Upper lobe of left lung (tissue), 6 donors: ENCODE results near the gene IGHMBP2. TPM values are rescaled to one million over a fixed set of nuclear protein-coding genes. Genes with fewer than 3 reads are reported as not detected.

Experiments
- ATAC-seq, 2 donors: fragments of 200-7000 bp; cut with Tn5 transposase; one replicate each; pipeline ENCODE4 v1.9.1; 2022; ENCODE audit warnings: mild to moderate bottlenecking in 2 of 2, moderate library complexity in 2 of 2; ENCODE audit not compliant: low FRiP score in 2 of 2
- DNase-seq, 2 donors: peaks; one replicate each; pipeline ENCODE4 v3.0.0-alpha.2; 2019 to 2020
- H3K27ac ChIP-seq, 4 donors: fragments of 200-600 bp; sonication (generic); one replicate each; pipeline ENCODE4 v1.5.1; 2016 to 2019
- H3K27me3 ChIP-seq, 4 donors: fragments of 200-600 bp; sonication (generic); one replicate each; pipeline ENCODE4 v1.5.1; 2017 to 2019
- H3K36me3 ChIP-seq, 4 donors: fragments of 200-600 bp; sonication (generic); one replicate each; pipeline ENCODE4 v1.5.1; 2016 to 2019
- H3K4me1 ChIP-seq, 4 donors: fragments of 200-600 bp; sonication (generic); one replicate each; pipeline ENCODE4 v1.5.1; 2018 to 2019
- H3K4me3 ChIP-seq, 4 donors: fragments of 200-600 bp; sonication (generic); one replicate each; pipeline ENCODE4 v1.5.1; 2017 to 2019; ENCODE audit warnings: mild to moderate bottlenecking in 2 of 4, moderate library complexity in 1 of 4
- H3K9me3 ChIP-seq, 4 donors: fragments of 200-600 bp; sonication (generic); one replicate each; pipeline ENCODE4 v1.5.1; 2018 to 2019
- CTCF ChIP-seq, 6 experiments: fragments of 450-650 bp in 4 of 6; fragments of 200-600 bp in 2 of 6; sonication (generic) in 2 of 6; IDR thresholded peaks; one replicate each; pipeline ENCODE4 v1.5.1; 2016 to 2019; ENCODE audit warnings: antibody characterized with exemption in 6 of 6
- EP300 ChIP-seq, 4 donors: sonication (generic); formaldehyde crosslinking; IDR thresholded peaks; one replicate each; pipeline ENCODE4 v1.5.1; 2017; ENCODE audit warnings: antibody characterized with exemption in 4 of 4, control low read depth in 2 of 4
- POLR2A ChIP-seq, 4 donors: fragments of 450-650 bp; IDR thresholded peaks; one replicate each; pipeline ENCODE4 v1.5.1; 2016 to 2017; ENCODE audit warnings: antibody characterized with exemption in 4 of 4, mild to moderate bottlenecking in 2 of 4
- POLR2AphosphoS5 ChIP-seq, 2 donors: sonication (generic); formaldehyde crosslinking; IDR thresholded peaks; one replicate each; pipeline ENCODE4 v1.5.1; 2017; ENCODE audit warnings: antibody characterized with exemption in 2 of 2
- WGBS, 2 donors: methylation state at CpG; one replicate each; pipeline ENCODE4 v1.1.5; 2017 to 2018; 5-methylcytosine and 5-hydroxymethylcytosine counted together
- total RNA-seq, 6 donors: library from RNA; depleted of rRNA in 4 of 6; stranded (reverse); fragments of >200 nt in 4 of 6; gene quantifications; one replicate each; pipeline versions ENCODE4 v1.1.0 to v1.2.1, GENCODE V29; 2016 to 2021
- donor health status: DM: no; HTN: no; CAD: no; lungs with moderate emphysema.
- donor health status: DM: no; HTN: yes; CAD: no; lungs with severe emphysema.

IGHMBP2 gene
- total RNA-seq, 6 donors from 2014 or later, result 11.7 to 84.9 (median 18.9) TPM

- 85 to 93% methylated on average over 11 of the region's 11 CpGs for WGBS, 2 donors
- no peak for DNase-seq
- no peaks in the 10 kb centered on the region for H3K36me3 ChIP-seq
- no peaks in the 10 kb centered on the region for H3K27me3 ChIP-seq
- TF ChIP-seq CTCF (IDR thresholded peaks at IDR 0.05) (no peak), EP300 (IDR thresholded peaks at IDR 0.05) (no peak), POLR2AphosphoS5 (IDR thresholded peaks at IDR 0.05) (no peak), POLR2A (IDR thresholded peaks at IDR 0.05) (no peak)
- ATAC-seq, result no peak
- H3K4me1 ChIP-seq, result peaks cover 0 to 7% (median 2%) of the 10 kb centered on the region in 4 donors
- no peak overlapping the region for H3K4me3 ChIP-seq
- H3K9me3 ChIP-seq, result peaks cover 0 to 8% (median 4%) of the 10 kb centered on the region in 4 donors
- no peak overlapping the region for H3K27ac ChIP-seq
These were observed 38.5 kb upstream of the IGHMBP2 start for GRCh38 chr11:68865241-68865640.

GRCh38 chr11:68867066-68867465, 36.6 kb upstream of the IGHMBP2 start:
- no peaks in the 10 kb centered on the region for H3K27me3 ChIP-seq
- DNase-seq, result peak in 1 of 2 donors; percentile 51
- no peaks in the 10 kb centered on the region for H3K36me3 ChIP-seq
- 83 to 85% methylated on average over 6 of the region's 6 CpGs for WGBS, 2 donors
- H3K4me3 ChIP-seq, result no peak overlapping the region
- no peak for ATAC-seq
- TF ChIP-seq CTCF (IDR thresholded peaks at IDR 0.05), result no peak
- no peak for TF ChIP-seq EP300 (IDR thresholded peaks at IDR 0.05)
- TF ChIP-seq POLR2AphosphoS5 (IDR thresholded peaks at IDR 0.05), result no peak
- no peak for TF ChIP-seq POLR2A (IDR thresholded peaks at IDR 0.05)
- peaks cover 0 to 8% (median 4%) of the 10 kb centered on the region in 4 donors for H3K9me3 ChIP-seq
- no peak overlapping the region for H3K27ac ChIP-seq
- peaks cover 0 to 14% (median 2%) of the 10 kb centered on the region in 4 donors for H3K4me1 ChIP-seq

- Histone ChIP-seq H3K4me3 (no peak overlapping the region), H3K27me3 (no peaks in the 10 kb centered on the region), H3K27ac (no peak overlapping the region), H3K9me3 (peaks cover 0 to 8% (median 4%) of the 10 kb centered on the region in 4 donors), H3K36me3 (no peaks in the 10 kb centered on the region), H3K4me1 (peaks cover 0 to 14% (median 2%) of the 10 kb centered on the region in 4 donors)
- 92 to 96% methylated on average over 18 of the region's 18 CpGs for WGBS, 2 donors
- ATAC-seq (no peak), DNase-seq (no peak)
- TF ChIP-seq EP300 (IDR thresholded peaks at IDR 0.05) (no peak), POLR2AphosphoS5 (IDR thresholded peaks at IDR 0.05) (no peak), POLR2A (IDR thresholded peaks at IDR 0.05) (no peak), CTCF (IDR thresholded peaks at IDR 0.05) (no peak)
These were observed 35.4 kb upstream of the IGHMBP2 start for GRCh38 chr11:68868221-68868835.

- DNase-seq, result no peak
These were observed 33.2 kb upstream of the IGHMBP2 start for GRCh38 chr11:68870470-68870869.

More at GRCh38 chr11:68870470-68870869, 33.2 kb upstream of the IGHMBP2 start:
- 18 to 56% methylated on average over 9 of the region's 9 CpGs for WGBS, 2 donors
- H3K9me3 ChIP-seq, result no peaks in the 10 kb centered on the region
- H3K36me3 ChIP-seq, result no peaks in the 10 kb centered on the region
- TF ChIP-seq CTCF (IDR thresholded peaks at IDR 0.05) (no peak), POLR2A (IDR thresholded peaks at IDR 0.05) (no peak), EP300 (IDR thresholded peaks at IDR 0.05) (no peak), POLR2AphosphoS5 (IDR thresholded peaks at IDR 0.05) (no peak)
- H3K4me3 ChIP-seq, result peak overlapping the region in 3 of 4 donors; percentile 46 to 49 (median 48)
- peaks cover 0 to 14% (median 3%) of the 10 kb centered on the region in 4 donors for H3K4me1 ChIP-seq
- no peaks in the 10 kb centered on the region for H3K27me3 ChIP-seq
- peak; percentile 20 to 45 for ATAC-seq
- H3K27ac ChIP-seq, result no peak overlapping the region
